ENCODE results near the gene RYR2.
A peak's percentile ranks its signal among the peaks of the same experiment; 100 is the strongest.

RYR2 gene

GRCh38 chr1:237041795-237042525, at the start of gene RYR2:
RYR2 (plus strand) TSS chr1:237042184; CDS start chr1:237042522, 338 bp downstream.
- DNase-seq = no peak

GRCh38 chr1:236992449-236992848, 49.5 kb upstream of the RYR2 start:
- DNase-seq = no peak

- DNase-seq = no peak
Measured at GRCh38 chr1:236994450-236994849, 47.5 kb upstream of the RYR2 start.

GRCh38 chr1:236997361-236997760, 44.6 kb upstream of the RYR2 start:
- no peak for DNase-seq

- no peak for DNase-seq
Measured at GRCh38 chr1:236997882-236998281, 44.1 kb upstream of the RYR2 start.

- DNase-seq = no peak
Measured at GRCh38 chr1:236998546-236998945, 43.4 kb upstream of the RYR2 start.

GRCh38 chr1:237000191-237000590, 41.8 kb upstream of the RYR2 start:
- no peak for DNase-seq

- no peak for DNase-seq
Measured at GRCh38 chr1:237003516-237003915, 38.5 kb upstream of the RYR2 start.

GRCh38 chr1:237004116-237004515, 37.9 kb upstream of the RYR2 start, which contains the start of gene MT1HL1:
MT1HL1 (minus strand) TSS chr1:237004441; CDS start chr1:237004372, 69 bp downstream.
- DNase-seq = no peak

GRCh38 chr1:237005674-237006073, 36.3 kb upstream of the RYR2 start:
- DNase-seq = no peak

GRCh38 chr1:237007147-237007881, 34.7 kb upstream of the RYR2 start:
- DNase-seq = no peak

- DNase-seq = no peak
Measured at GRCh38 chr1:237009611-237010010, 32.4 kb upstream of the RYR2 start.

- DNase-seq = no peak
Measured at GRCh38 chr1:237011432-237011831, 30.6 kb upstream of the RYR2 start.

GRCh38 chr1:237012361-237012760, 29.6 kb upstream of the RYR2 start:
- DNase-seq = no peak

GRCh38 chr1:237012788-237013383, 29.1 kb upstream of the RYR2 start:
- DNase-seq = peak; percentile 77

- DNase-seq = no peak
Measured at GRCh38 chr1:237013608-237014007, 28.4 kb upstream of the RYR2 start.

GRCh38 chr1:237016626-237017025, 25.4 kb upstream of the RYR2 start:
- no peak for DNase-seq

GRCh38 chr1:237018896-237019295, 23.1 kb upstream of the RYR2 start:
- no peak for DNase-seq

- no peak for DNase-seq
Measured at GRCh38 chr1:237025358-237026074, 16.5 kb upstream of the RYR2 start.

- DNase-seq = no peak
Measured at GRCh38 chr1:237029240-237029639, 12.7 kb upstream of the RYR2 start.

- DNase-seq = no peak
Measured at GRCh38 chr1:237029850-237030535, 12.0 kb upstream of the RYR2 start.

GRCh38 chr1:237031480-237031879, 10.5 kb upstream of the RYR2 start:
- DNase-seq = peak; percentile 27

- DNase-seq = peak; percentile 27
Measured at GRCh38 chr1:237032029-237032428, 10.0 kb upstream of the RYR2 start.

Data from T1000 (cell line).